ENCODE measurements around the gene SLC2A1. TPM values are rescaled to one million over a fixed set of nuclear protein-coding genes. Genes with fewer than 3 reads are reported as not detected.

SLC2A1 gene
- total RNA-seq, 3 donors from 2014 or later = 29.5 to 78.9 (median 42.1) TPM

GRCh38 chr1:43002766-43003165 lies 44.1 kb upstream of the SLC2A1 start:
- Histone ChIP-seq H3K4me1 (no peaks in the 10 kb centered on the region), H3K36me3 (no peaks in the 10 kb centered on the region), H3K27me3 (no peaks in the 10 kb centered on the region), H3K27ac (no peak overlapping the region), H3K9me3 (no peaks in the 10 kb centered on the region), H3K4me3 (no peak overlapping the region)
- intact Hi-C loops (cut with DNase I; ENCODE audit: low total_unique reads) = no loop called here
- no peak for TF ChIP-seq CTCF (IDR thresholded peaks at IDR 0.05)
- no peak for TF ChIP-seq POLR2AphosphoS5 (IDR thresholded peaks at IDR 0.05)
- no peak for TF ChIP-seq POLR2A (IDR thresholded peaks at IDR 0.05)
- no peak for DNase-seq (ENCODE audit: low spot score in 2 of 2)

DNA sequence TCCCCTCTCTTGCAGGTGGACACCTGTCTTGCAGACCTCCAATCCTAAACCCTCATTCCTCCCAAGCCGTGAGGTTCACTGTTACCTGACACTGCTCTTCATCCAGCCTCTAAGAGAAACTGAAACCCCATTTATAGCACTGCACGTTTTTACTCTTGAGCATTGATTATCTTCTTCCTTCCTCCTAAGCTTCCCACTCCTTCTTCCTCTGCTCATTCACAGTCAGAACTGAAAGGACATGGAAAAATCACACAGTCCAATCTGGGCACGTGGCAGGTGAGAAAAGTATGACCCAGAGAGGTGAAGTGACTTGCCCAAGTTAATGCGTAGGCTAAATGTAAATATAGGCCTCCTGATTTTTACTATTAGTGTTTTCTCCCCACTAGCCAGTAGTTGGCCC lies 43.4 kb upstream of the SLC2A1 start:
- no peak overlapping the region for H3K4me3 ChIP-seq
- no peak overlapping the region for H3K27ac ChIP-seq
- TF ChIP-seq POLR2AphosphoS5 (IDR thresholded peaks at IDR 0.05) = no peak
- no peak for TF ChIP-seq CTCF (IDR thresholded peaks at IDR 0.05)
- no peak for TF ChIP-seq POLR2A (IDR thresholded peaks at IDR 0.05)
- intact Hi-C loops (cut with DNase I; ENCODE audit: low total_unique reads) = no loop called here
- DNase-seq (ENCODE audit: low spot score in 2 of 2) = no peak
- H3K4me1 ChIP-seq = no peaks in the 10 kb centered on the region
- H3K9me3 ChIP-seq = no peaks in the 10 kb centered on the region
- no peaks in the 10 kb centered on the region for H3K27me3 ChIP-seq
- H3K36me3 ChIP-seq = no peaks in the 10 kb centered on the region

GRCh38 chr1:43001434-43001833 lies 42.8 kb upstream of the SLC2A1 start:
- TF ChIP-seq POLR2A (IDR thresholded peaks at IDR 0.05) (no peak), CTCF (IDR thresholded peaks at IDR 0.05) (no peak), POLR2AphosphoS5 (IDR thresholded peaks at IDR 0.05) (no peak)
- no peaks in the 10 kb centered on the region for H3K36me3 ChIP-seq
- no peaks in the 10 kb centered on the region for H3K27me3 ChIP-seq
- DNase-seq (ENCODE audit: low spot score in 2 of 2) = no peak
- intact Hi-C loops (cut with DNase I; ENCODE audit: low total_unique reads) = no loop called here
- H3K4me1 ChIP-seq = no peaks in the 10 kb centered on the region
- no peaks in the 10 kb centered on the region for H3K9me3 ChIP-seq
- no peak overlapping the region for H3K27ac ChIP-seq
- no peak overlapping the region for H3K4me3 ChIP-seq

GRCh38 chr1:43000271-43000670 lies 41.6 kb upstream of the SLC2A1 start:
- H3K36me3 ChIP-seq = no peaks in the 10 kb centered on the region
- no peak overlapping the region for H3K27ac ChIP-seq
- no peaks in the 10 kb centered on the region for H3K4me1 ChIP-seq
- intact Hi-C loops (cut with DNase I; ENCODE audit: low total_unique reads) = no loop called here
- TF ChIP-seq CTCF (IDR thresholded peaks at IDR 0.05) (no peak), POLR2A (IDR thresholded peaks at IDR 0.05) (no peak), POLR2AphosphoS5 (IDR thresholded peaks at IDR 0.05) (no peak)
- no peaks in the 10 kb centered on the region for H3K9me3 ChIP-seq
- no peak overlapping the region for H3K4me3 ChIP-seq
- DNase-seq (ENCODE audit: low spot score in 2 of 2) = no peak
- no peaks in the 10 kb centered on the region for H3K27me3 ChIP-seq

DNA sequence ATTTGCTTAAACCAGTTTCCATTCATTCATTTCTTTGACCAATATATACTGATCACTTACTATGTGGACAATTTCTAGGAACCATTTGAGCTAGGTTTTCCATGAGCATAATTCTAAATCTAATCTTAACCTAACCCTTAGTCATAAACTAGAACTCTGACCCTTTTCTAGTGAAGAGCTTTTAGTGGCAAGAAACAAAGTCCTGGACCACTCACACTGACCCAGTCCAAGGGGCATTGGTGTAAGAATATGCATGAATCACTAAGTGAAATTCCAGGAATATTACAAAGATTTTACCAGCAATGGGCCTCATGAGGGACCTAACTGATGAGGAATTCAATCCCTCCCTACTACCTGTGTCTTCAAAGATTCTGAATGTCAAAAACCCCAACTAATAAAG lies 40.6 kb upstream of the SLC2A1 start:
- DNase-seq (ENCODE audit: low spot score in 2 of 2) = no peak
- Histone ChIP-seq H3K27me3 (no peaks in the 10 kb centered on the region), H3K9me3 (no peaks in the 10 kb centered on the region), H3K4me1 (no peaks in the 10 kb centered on the region), H3K27ac (no peak overlapping the region), H3K36me3 (no peaks in the 10 kb centered on the region), H3K4me3 (no peak overlapping the region)
- no peak for TF ChIP-seq POLR2AphosphoS5 (IDR thresholded peaks at IDR 0.05)
- no peak for TF ChIP-seq CTCF (IDR thresholded peaks at IDR 0.05)
- no peak for TF ChIP-seq POLR2A (IDR thresholded peaks at IDR 0.05)
- intact Hi-C loops (cut with DNase I; ENCODE audit: low total_unique reads) = no loop called here
